OCI-LY1 (cell line): Measurements from ENCODE around the gene HOXD8.

Source experiments
- H2AFZ ChIP-seq: fragments of 200-600 bp; sonication (generic), shearing (Covaris generic); 2 replicates; pipeline ENCODE4 v1.6.0; 2014; ENCODE audit warnings: antibody characterized with exemption, mild to moderate bottlenecking, low read length
- H3F3A ChIP-seq: fragments of 200-600 bp; sonication (generic), shearing (Covaris generic); 2 replicates; pipeline ENCODE4 v1.6.0; 2014; ENCODE audit warnings: mild to moderate bottlenecking, antibody characterized with exemption, low read length, moderate library complexity; ENCODE audit not compliant: insufficient read depth
- H3K27ac ChIP-seq: fragments of 200-600 bp; sonication (generic); 2 replicates; pipeline ENCODE4 v1.5.1; 2014; ENCODE audit warnings: low read length, mixed run types, mild to moderate bottlenecking, low read depth; ENCODE audit not compliant: poor library complexity, severe bottlenecking
- H3K27me3 ChIP-seq: fragments of 200-600 bp; sonication (generic); 2 replicates; pipeline ENCODE4 v1.6.0; 2014; ENCODE audit warnings: antibody characterized with exemption, mild to moderate bottlenecking, low read length, moderate library complexity; ENCODE audit not compliant: insufficient read depth
- H3K36me3 ChIP-seq: fragments of 200-600 bp; sonication (generic); 2 replicates; pipeline ENCODE4 v1.6.1; 2014; ENCODE audit warnings: mild to moderate bottlenecking, antibody characterized with exemption, low read length, moderate library complexity, mixed read lengths; ENCODE audit not compliant: insufficient read depth
- H3K4me1 ChIP-seq: fragments of 200-600 bp; sonication (generic); 2 replicates; pipeline ENCODE4 v1.5.1; 2014; ENCODE audit warnings: mild to moderate bottlenecking, low read length, moderate library complexity; ENCODE audit not compliant: insufficient read depth, severe bottlenecking
- H3K4me2 ChIP-seq: fragments of 200-600 bp; sonication (generic), shearing (Covaris generic); 2 replicates; pipeline ENCODE4 v1.6.1; 2014; ENCODE audit warnings: low read length
- H3K4me3 ChIP-seq: fragments of 200-600 bp; sonication (generic); 2 replicates; pipeline ENCODE4 v1.5.1; 2014; ENCODE audit warnings: low read length, low read depth, mild to moderate bottlenecking, mixed read lengths; ENCODE audit not compliant: poor library complexity, severe bottlenecking
- H3K79me2 ChIP-seq: fragments of 200-600 bp; shearing (Covaris generic); 2 replicates; pipeline ENCODE4 v1.6.1; 2016; ENCODE audit warnings: mixed run types, low read length, mixed read lengths; ENCODE audit not compliant: insufficient read depth
- H3K9ac ChIP-seq: fragments of 200-600 bp; sonication (generic), shearing (Covaris generic); 2 replicates; pipeline ENCODE4 v1.6.1; 2014; ENCODE audit warnings: mild to moderate bottlenecking, low read length, mixed read lengths
- H3K9me2 ChIP-seq: fragments of 200-600 bp; sonication (generic), shearing (Covaris generic); 2 replicates; pipeline ENCODE4 v1.6.1; 2014; ENCODE audit warnings: low read depth, mild to moderate bottlenecking, low read length, mixed read lengths
- H3K9me3 ChIP-seq: fragments of 200-600 bp; shearing (Covaris generic); 2 replicates; pipeline ENCODE4 v1.6.1; 2014; ENCODE audit warnings: low read length, mixed read lengths
- H4K20me1 ChIP-seq: fragments of 200-600 bp; sonication (generic), shearing (Covaris generic); 2 replicates; pipeline ENCODE4 v1.6.0; 2016; ENCODE audit warnings: mild to moderate bottlenecking, low read length; ENCODE audit not compliant: insufficient read depth
- CTCF ChIP-seq: fragments of 200-600 bp; sonication (generic), shearing (Covaris generic); IDR thresholded peaks from 2 replicates; pipeline ENCODE4 v1.5.1; 2017; ENCODE audit warnings: mild to moderate bottlenecking, antibody characterized with exemption, low read length, moderate library complexity, mixed read lengths
- EZH2 ChIP-seq: fragments of 200-600 bp; sonication (generic), shearing (Covaris generic); IDR thresholded peaks from 2 replicates; pipeline ENCODE4 v1.8.0; 2017; ENCODE audit warnings: borderline replicate concordance, mixed run types, mild to moderate bottlenecking, antibody characterized with exemption, low read length, moderate library complexity, mixed read lengths

HOXD8 gene

GRCh38 chr2:176097820-176098365 lies 31.6 kb upstream of the HOXD8 start:
- Histone ChIP-seq H3K4me2 (peak overlapping the region; percentile 70), H2AFZ (no peak overlapping the region), H3K4me3 (no peak overlapping the region), H3K9ac (no peak overlapping the region), H3K4me1 (peaks cover 12% of the 10 kb centered on the region), H3F3A (no peaks in the 10 kb centered on the region), H3K27me3 (no peaks in the 10 kb centered on the region), H3K36me3 (no peaks in the 10 kb centered on the region), H3K9me3 (no peaks in the 10 kb centered on the region), H4K20me1 (no peaks in the 10 kb centered on the region), H3K27ac (no peak overlapping the region), H3K9me2 (no peaks in the 10 kb centered on the region), H3K79me2 (no peaks in the 10 kb centered on the region)
- TF ChIP-seq EZH2 (no peak), CTCF (no peak)

- TF ChIP-seq CTCF (no peak), EZH2 (no peak)
- Histone ChIP-seq H3K36me3 (no peaks in the 10 kb centered on the region), H3K9me3 (no peaks in the 10 kb centered on the region), H3K27me3 (no peaks in the 10 kb centered on the region), H3K27ac (no peak overlapping the region), H3K79me2 (no peaks in the 10 kb centered on the region), H4K20me1 (no peaks in the 10 kb centered on the region), H3K4me1 (peaks cover 12% of the 10 kb centered on the region), H3F3A (no peaks in the 10 kb centered on the region), H3K9ac (no peak overlapping the region), H2AFZ (no peak overlapping the region), H3K9me2 (no peaks in the 10 kb centered on the region), H3K4me2 (no peak overlapping the region), H3K4me3 (no peak overlapping the region)
These were observed 30.9 kb upstream of the HOXD8 start for GRCh38 chr2:176098366-176099158.

GRCh38 chr2:176099159-176099727 lies 30.3 kb upstream of the HOXD8 start:
- Histone ChIP-seq H3K4me2 (no peak overlapping the region), H2AFZ (no peak overlapping the region), H3K36me3 (no peaks in the 10 kb centered on the region), H3F3A (no peaks in the 10 kb centered on the region), H3K9me2 (no peaks in the 10 kb centered on the region), H3K9me3 (no peaks in the 10 kb centered on the region), H3K4me3 (no peak overlapping the region), H3K79me2 (no peaks in the 10 kb centered on the region), H4K20me1 (no peaks in the 10 kb centered on the region), H3K4me1 (peaks cover 12% of the 10 kb centered on the region), H3K9ac (no peak overlapping the region), H3K27me3 (no peaks in the 10 kb centered on the region), H3K27ac (no peak overlapping the region)
- TF ChIP-seq CTCF (no peak), EZH2 (no peak)
